Kasumi-1 (cell line): ENCODE measurements around the gene PACRG.
A peak's percentile ranks its signal among the peaks of the same experiment; 100 is the strongest.

Source experiments
- DNase-seq, 2 experiments: peaks; one replicate each; lab custom pipeline; 2025; lab: John Stamatoyannopoulos, UW

PACRG gene

GRCh38 chr6:162710419-162710818 is 17.4 kb upstream of the PACRG start:
- no peak for DNase-seq

GRCh38 chr6:162710936-162711335 is 16.8 kb upstream of the PACRG start:
- no peak for DNase-seq

GRCh38 chr6:162711376-162711775 is 16.4 kb upstream of the PACRG start:
- DNase-seq, result no peak

GRCh38 chr6:162712694-162713093 is 15.1 kb upstream of the PACRG start:
- peak; percentile 27 to 42 for DNase-seq

GRCh38 chr6:162713974-162714780 is 13.6 kb upstream of the PACRG start:
- no peak for DNase-seq

GRCh38 chr6:162715601-162716000 is 12.2 kb upstream of the PACRG start:
- no peak for DNase-seq

- no peak for DNase-seq
Observed at GRCh38 chr6:162719528-162719927, 8.2 kb upstream of the PACRG start.

GRCh38 chr6:162721404-162721687 is 6.4 kb upstream of the PACRG start:
- no peak for DNase-seq

GRCh38 chr6:162722226-162722625 is 5.5 kb upstream of the PACRG start:
- DNase-seq, result no peak

GRCh38 chr6:162722633-162723032 is 5.1 kb upstream of the PACRG start:
- no peak for DNase-seq

GRCh38 chr6:162726947-162727321 is 840 bp upstream of the PACRG start:
- DNase-seq, result peak in 1 of 2 experiments; percentile 17

GRCh38 chr6:162728197-162728596 is 423 bp downstream of the PACRG start:
- DNase-seq, result no peak

GRCh38 chr6:162728706-162729105 is 932 bp downstream of the PACRG start:
- no peak for DNase-seq

- DNase-seq, result no peak
Observed at GRCh38 chr6:162730502-162730901, 2.7 kb downstream of the PACRG start.

GRCh38 chr6:162733489-162733888 is 5.7 kb downstream of the PACRG start:
- DNase-seq, result no peak

GRCh38 chr6:162736961-162737360 is 9.2 kb downstream of the PACRG start:
- peak in 1 of 2 experiments; percentile 7 for DNase-seq

- DNase-seq, result no peak
Observed at GRCh38 chr6:162750776-162751175, 23.0 kb downstream of the PACRG start.

- DNase-seq, result no peak
Observed at GRCh38 chr6:162751211-162751859, 23.6 kb downstream of the PACRG start.

GRCh38 chr6:162753775-162754174 is 26.0 kb downstream of the PACRG start:
- DNase-seq, result no peak

GRCh38 chr6:162770136-162770535 is 42.4 kb downstream of the PACRG start:
- DNase-seq, result no peak

- DNase-seq, result no peak
Observed at GRCh38 chr6:162770955-162771354, 43.2 kb downstream of the PACRG start.

GRCh38 chr6:162772466-162772865 is 44.7 kb downstream of the PACRG start:
- DNase-seq, result no peak

- DNase-seq, result no peak
Observed at GRCh38 chr6:162773996-162774395, 46.2 kb downstream of the PACRG start.

- no peak for DNase-seq
Observed at GRCh38 chr6:162777091-162777490, 49.3 kb downstream of the PACRG start.
